Measurements from ENCODE around the gene MCFD2. TPM values are rescaled to one million over a fixed set of nuclear protein-coding genes. Genes with fewer than 3 reads are reported as not detected.

Gene MCFD2
- total RNA-seq, 1 experiment from 2014 or later: 90.5 TPM

GRCh38 chr2:46929612-46930011 lies 14.0 kb upstream of the MCFD2 start:
- intact Hi-C loops (cut with micrococcal nuclease; ENCODE audit: unreplicated experiment): no loop called here
- peaks cover 12% of the 10 kb centered on the region for H3K9me3 ChIP-seq (ENCODE audit: low read depth, low read length, poor library complexity, severe bottlenecking)
- TF ChIP-seq EZH2 (IDR thresholded peaks at IDR 0.05; ENCODE audit: borderline replicate concordance, low read depth, low read length, poor library complexity, severe bottlenecking) (no peak), CTCF (conservative IDR thresholded peaks at IDR 0.05; ENCODE audit: low read depth, low read length) (no peak)
- no peak overlapping the region for H3K27ac ChIP-seq (ENCODE audit: low read depth, low read length, poor library complexity, severe bottlenecking)
- ChIA-PET POLR2A (ENCODE audit: low non-redundant PET) (interaction anchor here (0.6 kb wide), 1 partner anchor 1300 kb away, joined by 3 read pairs; no protein-coding TSS in a partner anchor), CTCF (no interaction called here)
- H3K27me3 ChIP-seq (replicated peaks; ENCODE audit: insufficient read depth, low read depth, low read length, poor library complexity): no peaks in the 10 kb centered on the region
- no peak for DNase-seq (ENCODE audit: low spot score)
- H3K4me3 ChIP-seq (ENCODE audit: low read depth, low read length, poor library complexity, severe bottlenecking): no peak overlapping the region
- H3K4me1 ChIP-seq (ENCODE audit: insufficient read depth, low read length, poor library complexity, severe bottlenecking): no peaks in the 10 kb centered on the region
- no TSS peak for BruUV-seq (replicated peaks)
- H3K36me3 ChIP-seq (ENCODE audit: insufficient read depth, low read length, poor library complexity, severe bottlenecking): no peaks in the 10 kb centered on the region

- BruUV-seq (replicated peaks): no TSS peak
These were observed 11.3 kb upstream of the MCFD2 start for GRCh38 chr2:46926863-46927262.

GRCh38 chr2:46925474-46926351 lies 10.1 kb upstream of the MCFD2 start:
- BruUV-seq (replicated peaks): no TSS peak
- no peak for DNase-seq (ENCODE audit: low spot score)
- intact Hi-C loops (cut with micrococcal nuclease; ENCODE audit: unreplicated experiment): no loop called here
- Histone ChIP-seq H3K9me3 (ENCODE audit: low read depth, low read length, poor library complexity, severe bottlenecking) (peaks cover 12% of the 10 kb centered on the region), H3K4me1 (ENCODE audit: insufficient read depth, low read length, poor library complexity, severe bottlenecking) (no peaks in the 10 kb centered on the region), H3K27ac (ENCODE audit: low read depth, low read length, poor library complexity, severe bottlenecking) (no peak overlapping the region), H3K36me3 (ENCODE audit: insufficient read depth, low read length, poor library complexity, severe bottlenecking) (no peaks in the 10 kb centered on the region), H3K4me3 (ENCODE audit: low read depth, low read length, poor library complexity, severe bottlenecking) (no peak overlapping the region), H3K27me3 (replicated peaks; ENCODE audit: insufficient read depth, low read depth, low read length, poor library complexity) (no peaks in the 10 kb centered on the region)
- no peak for TF ChIP-seq EZH2 (IDR thresholded peaks at IDR 0.05; ENCODE audit: borderline replicate concordance, low read depth, low read length, poor library complexity, severe bottlenecking)
- ChIA-PET POLR2A (ENCODE audit: low non-redundant PET) (no interaction called here), CTCF (no interaction called here)

More at GRCh38 chr2:46926863-46927262, 11.3 kb upstream of the MCFD2 start:
- CTCF ChIA-PET: no interaction called here
- DNase-seq (ENCODE audit: low spot score): no peak
- Histone ChIP-seq H3K36me3 (ENCODE audit: insufficient read depth, low read length, poor library complexity, severe bottlenecking) (no peaks in the 10 kb centered on the region), H3K4me1 (ENCODE audit: insufficient read depth, low read length, poor library complexity, severe bottlenecking) (no peaks in the 10 kb centered on the region), H3K27me3 (replicated peaks; ENCODE audit: insufficient read depth, low read depth, low read length, poor library complexity) (no peaks in the 10 kb centered on the region), H3K4me3 (ENCODE audit: low read depth, low read length, poor library complexity, severe bottlenecking) (no peak overlapping the region), H3K9me3 (ENCODE audit: low read depth, low read length, poor library complexity, severe bottlenecking) (peaks cover 12% of the 10 kb centered on the region), H3K27ac (ENCODE audit: low read depth, low read length, poor library complexity, severe bottlenecking) (no peak overlapping the region)
- intact Hi-C loops (cut with micrococcal nuclease; ENCODE audit: unreplicated experiment): no loop called here
- TF ChIP-seq CTCF (conservative IDR thresholded peaks at IDR 0.05; ENCODE audit: low read depth, low read length) (no peak), EZH2 (IDR thresholded peaks at IDR 0.05; ENCODE audit: borderline replicate concordance, low read depth, low read length, poor library complexity, severe bottlenecking) (no peak)
- POLR2A ChIA-PET (ENCODE audit: low non-redundant PET): no interaction called here

Data from A673 (cell line).